DOHH2 (cell line): ENCODE measurements around the gene PPP4R3B.

Experiments used
- H3F3A ChIP-seq: fragments of 200-600 bp; sonication (generic), shearing (Covaris generic); 2 replicates; pipeline ENCODE4 v1.6.0; 2016; ENCODE audit warnings: antibody characterized with exemption, mild to moderate bottlenecking; ENCODE audit not compliant: control insufficient read depth, insufficient read depth
- H3K27ac ChIP-seq: fragments of 200-600 bp; sonication (generic); 2 replicates; pipeline ENCODE4 v1.5.1; 2014; ENCODE audit warnings: low read depth, mild to moderate bottlenecking, low read length, moderate library complexity
- H3K27me3 ChIP-seq: fragments of 200-600 bp; sonication (generic); 2 replicates; pipeline ENCODE4 v1.6.1; 2014; ENCODE audit warnings: mild to moderate bottlenecking, low read length, mixed read lengths; ENCODE audit not compliant: control insufficient read depth
- H3K36me3 ChIP-seq: fragments of 200-600 bp; sonication (generic); 2 replicates; pipeline ENCODE4 v1.6.1; 2014; ENCODE audit warnings: mild to moderate bottlenecking, low read length, moderate library complexity, mixed read lengths; ENCODE audit not compliant: control insufficient read depth
- H3K4me1 ChIP-seq: fragments of 200-600 bp; sonication (generic); 2 replicates; pipeline ENCODE4 v1.6.1; 2014; ENCODE audit warnings: mild to moderate bottlenecking, low read length, mixed read lengths; ENCODE audit not compliant: control insufficient read depth
- H3K4me2 ChIP-seq: fragments of 200-600 bp; sonication (generic); 2 replicates; pipeline ENCODE4 v1.6.0; 2014; ENCODE audit warnings: mild to moderate bottlenecking, low read length, moderate library complexity
- H3K4me3 ChIP-seq: fragments of 200-600 bp; sonication (generic); 2 replicates; pipeline ENCODE4 v1.5.1; 2014; ENCODE audit warnings: mild to moderate bottlenecking, low read length, mixed read lengths
- H3K79me2 ChIP-seq: fragments of 200-600 bp; sonication (generic); 2 replicates; pipeline ENCODE4 v1.6.1; 2014; ENCODE audit warnings: mild to moderate bottlenecking, low read length, mixed read lengths; ENCODE audit not compliant: control insufficient read depth
- H3K9me2 ChIP-seq: fragments of 200-600 bp; sonication (generic); replicated peaks from 2 replicates; pipeline ENCODE4 v1.6.1; 2014; ENCODE audit warnings: mild to moderate bottlenecking, low read length, mixed read lengths; ENCODE audit not compliant: control insufficient read depth
- H3K9me3 ChIP-seq: fragments of 200-600 bp; sonication (generic); 2 replicates; pipeline ENCODE4 v1.6.1; 2014; ENCODE audit warnings: antibody characterized with exemption, low read length, mixed read lengths; ENCODE audit not compliant: control insufficient read depth, insufficient read depth
- H4K20me1 ChIP-seq: fragments of 200-600 bp; sonication (generic); 2 replicates; pipeline ENCODE4 v1.6.0; 2014; ENCODE audit warnings: low read depth, mild to moderate bottlenecking, antibody characterized with exemption, low read length, moderate library complexity; ENCODE audit not compliant: control insufficient read depth, insufficient read depth
- CTCF ChIP-seq: fragments of 200-600 bp; sonication (generic); IDR thresholded peaks from one replicate; pipeline ENCODE4 v1.5.1; 2014; ENCODE audit warnings: antibody characterized with exemption, mild to moderate bottlenecking, low read depth, low read length; ENCODE audit not compliant: poor library complexity, severe bottlenecking
- EZH2phosphoT487 ChIP-seq: fragments of 200-600 bp; sonication (generic); IDR thresholded peaks from 2 replicates; pipeline ENCODE4 v1.6.1; 2017; ENCODE audit warnings: borderline replicate concordance, mild to moderate bottlenecking, antibody characterized with exemption, low read length, moderate library complexity, mixed read lengths

The PPP4R3B gene

GRCh38 chr2:55595536-55595935 lies 21.9 kb downstream of the PPP4R3B start:
- TF ChIP-seq EZH2phosphoT487 (no peak), CTCF (no peak)
- H3F3A ChIP-seq = peaks cover 5% of the 10 kb centered on the region; the same call in 1 of the 2 replicates
- peaks cover 68% of the 10 kb centered on the region for H3K79me2 ChIP-seq

GRCh38 chr2:55592130-55592529 lies 25.3 kb downstream of the PPP4R3B start:
- H3K9me2 ChIP-seq = no peaks in the 10 kb centered on the region
- no peaks in the 10 kb centered on the region for H4K20me1 ChIP-seq
- H3K4me2 ChIP-seq = no peak overlapping the region
- no peaks in the 10 kb centered on the region for H3K4me1 ChIP-seq
- H3K36me3 ChIP-seq = peaks cover 65% of the 10 kb centered on the region
- H3K9me3 ChIP-seq = no peaks in the 10 kb centered on the region
- H3K4me3 ChIP-seq = no peak overlapping the region
- H3K27ac ChIP-seq = no peak overlapping the region
- peaks cover 56% of the 10 kb centered on the region for H3K79me2 ChIP-seq
- no peaks in the 10 kb centered on the region for H3K27me3 ChIP-seq
- peaks cover 5% of the 10 kb centered on the region; the same call in 1 of the 2 replicates for H3F3A ChIP-seq
- no peak for TF ChIP-seq EZH2phosphoT487

More at GRCh38 chr2:55595536-55595935, 21.9 kb downstream of the PPP4R3B start:
- H3K27ac ChIP-seq = no peak overlapping the region
- no peaks in the 10 kb centered on the region for H3K4me1 ChIP-seq
- H3K36me3 ChIP-seq = peaks cover 61% of the 10 kb centered on the region
- no peaks in the 10 kb centered on the region for H4K20me1 ChIP-seq
- H3K27me3 ChIP-seq = no peaks in the 10 kb centered on the region
- H3K4me3 ChIP-seq = no peak overlapping the region
- H3K9me3 ChIP-seq = no peaks in the 10 kb centered on the region
- H3K9me2 ChIP-seq = no peaks in the 10 kb centered on the region
- no peak overlapping the region for H3K4me2 ChIP-seq

GRCh38 chr2:55590810-55591440 lies 26.5 kb downstream of the PPP4R3B start:
- peaks cover 5% of the 10 kb centered on the region; the same call in 1 of the 2 replicates for H3F3A ChIP-seq

More at GRCh38 chr2:55590810-55591440, 26.5 kb downstream of the PPP4R3B start:
- Histone ChIP-seq H3K9me2 (no peaks in the 10 kb centered on the region), H3K9me3 (no peaks in the 10 kb centered on the region), H3K27ac (no peak overlapping the region), H3K4me3 (no peak overlapping the region), H3K4me1 (no peaks in the 10 kb centered on the region), H3K27me3 (no peaks in the 10 kb centered on the region), H3K4me2 (no peak overlapping the region), H3K36me3 (peaks cover 61% of the 10 kb centered on the region), H3K79me2 (peaks cover 51% of the 10 kb centered on the region), H4K20me1 (no peaks in the 10 kb centered on the region)
- TF ChIP-seq CTCF (no peak), EZH2phosphoT487 (no peak)
